Fibroblast of skin of back (primary cell): ENCODE data around the gene SLC16A3.

Experiments used
- DNase-seq: peaks from one replicate; pipeline ENCODE4 v3.0.0-alpha.2; 2013

Gene SLC16A3

DNA sequence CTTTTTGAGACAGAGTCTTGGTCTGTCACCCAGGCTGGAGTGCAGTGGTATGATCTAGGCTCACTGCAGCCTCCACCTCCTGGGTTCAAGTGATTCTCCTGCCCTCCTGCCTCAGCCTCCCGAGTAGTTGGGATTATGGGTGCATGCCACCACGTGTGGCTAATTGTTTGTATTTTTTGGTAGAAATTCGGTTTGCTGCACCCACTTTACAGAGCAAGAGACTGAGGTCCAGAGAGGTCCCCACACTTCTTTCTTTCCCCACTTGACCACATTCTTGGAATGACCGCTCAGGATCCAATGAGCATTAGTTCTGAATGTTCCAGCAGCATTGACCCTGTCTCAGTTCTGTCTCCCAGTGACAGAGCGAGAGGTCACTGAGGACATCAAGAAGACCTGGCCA, 5.3 kb upstream of the SLC16A3 start:
- no peak for DNase-seq

DNA sequence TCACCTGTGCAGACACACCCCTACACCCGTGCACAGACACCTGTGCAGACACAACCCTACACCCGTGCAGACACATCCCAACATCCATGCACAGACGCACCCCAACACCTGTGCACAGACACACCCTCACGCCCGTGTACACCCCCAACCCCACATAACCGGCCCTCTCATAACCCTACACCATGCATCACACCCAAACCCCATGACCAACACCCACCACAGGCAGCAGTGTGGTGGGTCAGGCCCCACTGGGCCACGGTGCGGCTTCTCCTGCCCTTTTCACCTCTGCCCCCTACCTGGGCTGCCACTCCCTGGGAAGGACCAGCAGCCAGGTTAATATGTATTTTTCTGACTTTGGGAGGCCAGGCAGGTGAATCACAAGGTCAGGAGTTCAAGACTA, 4.2 kb upstream of the SLC16A3 start:
- DNase-seq, result no peak

GRCh38 chr17:82225368-82226029, 3.3 kb upstream of the SLC16A3 start:
- no peak for DNase-seq

DNA sequence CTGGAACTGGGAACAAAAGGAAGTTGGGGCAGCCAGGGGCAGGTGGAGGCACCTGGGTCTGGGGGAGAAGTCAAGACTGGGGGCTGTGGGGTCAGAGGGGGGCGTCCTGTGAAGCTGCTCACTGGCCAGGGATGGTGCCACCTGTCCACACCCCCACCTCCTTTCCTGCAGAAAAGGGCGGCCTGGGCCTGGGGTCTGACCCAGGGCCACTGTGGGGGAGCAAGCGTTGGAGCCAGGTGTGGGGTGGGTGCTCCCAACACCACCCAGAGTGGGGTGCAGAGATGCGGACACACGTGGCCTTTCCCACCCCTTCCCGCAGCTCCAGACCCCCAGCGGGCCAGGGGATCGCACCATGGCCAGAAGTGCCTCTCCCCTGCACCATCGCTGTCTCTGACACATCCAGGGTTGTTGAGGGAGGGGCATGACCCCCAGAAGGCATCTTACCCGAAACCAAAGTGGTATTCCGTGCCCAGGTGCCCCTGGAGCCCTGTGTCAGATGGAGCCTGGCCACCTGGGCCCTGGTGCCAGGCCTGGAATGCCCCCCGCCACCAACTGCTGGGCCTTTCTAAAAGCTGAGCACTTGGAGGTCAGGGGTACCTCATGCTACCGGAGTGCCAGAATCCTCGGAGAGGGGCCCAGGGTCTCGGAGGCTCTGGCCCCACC, 2.6 kb upstream of the SLC16A3 start:
- DNase-seq, result no peak

- no peak for DNase-seq
These were observed 1.8 kb upstream of the SLC16A3 start for GRCh38 chr17:82226809-82227628.

- DNase-seq, result no peak
These were observed 1.1 kb upstream of the SLC16A3 start for GRCh38 chr17:82227629-82228277.

DNA sequence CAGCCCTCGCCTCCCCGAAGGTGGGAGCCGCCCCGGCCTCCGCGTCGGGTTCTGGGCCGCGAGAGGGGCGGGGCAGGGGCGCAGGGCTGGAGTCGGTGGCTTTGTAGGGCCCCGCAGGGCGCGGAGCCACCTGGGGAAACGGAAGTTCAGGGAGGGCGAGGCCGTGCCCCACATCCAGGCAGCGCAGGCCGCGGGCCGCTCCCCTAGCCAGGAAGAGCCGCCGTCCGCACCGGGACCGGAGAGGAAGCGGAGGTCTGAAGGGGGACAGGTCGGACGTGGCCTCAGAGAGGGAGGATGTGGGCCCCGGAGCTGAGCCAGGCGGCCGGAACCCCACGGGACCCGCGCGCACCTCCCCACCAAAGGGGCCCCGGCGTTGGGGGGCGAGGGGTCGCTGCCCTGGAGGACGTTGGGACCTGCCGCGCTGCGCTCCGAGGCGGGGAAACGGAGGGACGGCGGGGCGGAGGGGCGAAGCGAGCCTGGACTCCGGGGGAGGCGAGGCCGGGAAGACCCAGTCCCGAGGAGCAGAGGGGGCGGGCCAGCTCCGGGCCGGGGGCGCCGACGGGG, 482 bp upstream of the SLC16A3 start:
- no peak for DNase-seq

DNA sequence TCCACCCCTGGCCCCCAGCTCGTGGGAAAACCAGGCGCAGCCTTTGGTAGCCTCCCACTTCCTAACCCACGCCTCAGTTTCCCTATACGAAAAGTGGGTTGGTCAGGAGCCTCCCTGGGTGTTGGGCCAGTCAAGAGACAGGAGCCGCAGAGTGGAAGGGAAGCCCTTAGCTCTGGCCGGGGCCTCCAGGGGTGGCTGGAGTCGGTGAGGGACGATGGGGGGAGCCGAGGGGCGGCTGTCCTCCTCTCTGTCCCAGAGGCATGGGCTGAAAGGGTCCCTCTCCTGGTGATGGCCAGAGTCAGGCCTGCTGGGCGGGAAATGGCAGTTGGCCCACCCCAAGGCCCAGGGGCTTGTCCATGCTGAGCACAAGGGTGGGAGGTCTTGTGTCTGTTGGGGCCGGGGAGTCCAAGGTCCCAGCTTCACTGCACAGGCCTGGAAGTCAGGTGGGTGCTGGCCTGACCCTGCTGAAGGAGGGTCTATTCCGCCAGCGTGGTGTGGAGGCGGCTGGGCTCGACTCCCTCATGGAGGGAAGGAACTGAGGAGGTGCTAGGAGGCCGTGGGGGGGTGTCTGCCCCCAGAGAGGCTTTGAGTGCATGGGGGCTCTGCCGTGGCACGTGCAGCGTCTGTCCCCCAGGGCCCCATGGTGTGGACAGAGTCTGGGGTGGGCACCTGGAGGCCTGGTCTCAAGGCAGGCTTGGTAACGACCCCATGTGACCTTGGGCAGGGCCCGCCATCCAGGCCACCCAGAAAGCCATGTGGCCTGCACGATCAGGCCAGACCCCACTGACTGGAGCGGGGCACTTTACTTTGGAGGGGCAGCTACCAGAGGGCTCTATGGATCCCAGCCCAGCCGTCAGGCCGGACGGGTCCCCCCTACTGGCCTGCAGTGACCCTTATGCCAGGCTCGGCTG, 1.1 kb downstream of the SLC16A3 start:
- no peak for DNase-seq

DNA sequence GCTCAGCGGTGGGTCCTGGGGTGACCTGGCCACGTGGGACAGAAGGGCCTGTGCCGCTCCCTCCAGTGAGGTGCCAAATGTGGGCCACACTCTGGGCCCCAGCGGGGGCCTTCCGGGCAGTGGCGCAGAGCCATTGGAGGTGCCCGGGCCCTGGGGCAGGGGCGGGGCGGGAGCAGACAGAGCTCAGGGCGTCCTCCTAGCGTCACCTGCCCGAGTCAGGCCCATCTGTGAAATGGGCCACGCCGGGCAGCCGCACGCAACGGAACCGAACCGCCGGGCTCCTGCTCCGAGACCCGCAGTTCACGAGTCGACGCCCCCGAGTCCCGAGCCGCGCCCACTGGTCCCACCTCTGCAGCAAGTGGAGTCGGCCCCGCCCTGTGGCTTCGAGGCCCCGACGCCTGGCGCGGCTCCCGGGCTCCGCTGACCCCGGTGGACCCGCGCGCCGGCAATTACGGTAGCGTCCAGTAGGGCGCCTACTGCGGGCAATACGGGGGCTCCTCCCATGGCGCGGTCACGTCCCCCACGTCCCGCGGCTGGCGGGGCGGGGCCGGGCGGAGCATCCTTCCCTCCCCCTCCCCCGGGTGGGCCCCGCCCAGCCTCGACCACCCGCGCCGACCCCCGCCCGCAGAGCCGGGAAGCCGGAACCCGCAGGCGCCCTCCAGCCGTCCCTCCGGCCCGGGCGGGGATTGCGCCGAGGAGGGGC, 1.9 kb downstream of the SLC16A3 start:
- peak; percentile 92 for DNase-seq

- no peak for DNase-seq
These were observed 2.4 kb downstream of the SLC16A3 start for GRCh38 chr17:82231312-82231561.

DNA sequence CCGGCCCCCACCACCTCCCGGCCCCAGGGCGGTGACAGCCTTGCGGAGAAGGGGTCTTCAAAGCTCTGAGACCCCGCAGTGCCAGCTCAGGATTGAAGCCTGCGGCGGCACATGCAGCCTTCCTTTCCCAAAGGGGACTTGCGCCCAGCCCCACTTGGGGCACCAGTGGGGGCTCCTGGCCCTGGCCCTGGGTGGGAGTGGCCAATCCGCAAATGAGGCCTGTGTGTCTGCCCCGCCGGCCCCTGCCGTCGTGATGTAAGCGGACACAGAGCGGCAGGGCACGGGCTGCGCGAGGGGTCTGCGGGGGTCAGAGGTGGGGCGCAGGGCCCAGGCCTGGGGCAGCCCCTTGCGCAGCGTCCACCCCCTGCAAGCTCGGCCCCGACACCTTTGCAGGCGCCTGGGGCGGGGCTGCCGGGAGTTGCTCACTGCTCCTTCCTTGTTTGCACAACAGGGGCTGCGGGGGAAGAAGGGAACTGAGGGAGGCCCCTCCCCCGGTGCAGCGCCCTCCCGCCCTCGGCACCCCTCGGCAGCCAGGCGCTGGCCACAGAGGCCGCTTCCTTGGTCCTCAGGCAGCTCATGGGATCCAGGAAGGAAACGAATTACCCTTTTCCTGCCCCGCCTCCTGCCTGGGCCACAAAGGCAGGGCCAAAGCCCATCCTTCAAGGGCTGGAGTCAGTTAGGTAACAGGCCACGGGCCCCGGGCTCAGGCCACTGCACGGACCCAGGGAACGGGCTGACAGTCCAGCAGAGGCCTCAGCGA, 2.9 kb downstream of the SLC16A3 start:
- DNase-seq, result peak; percentile 47

- no peak for DNase-seq
These were observed 3.5 kb downstream of the SLC16A3 start for GRCh38 chr17:82232322-82232820.

DNA sequence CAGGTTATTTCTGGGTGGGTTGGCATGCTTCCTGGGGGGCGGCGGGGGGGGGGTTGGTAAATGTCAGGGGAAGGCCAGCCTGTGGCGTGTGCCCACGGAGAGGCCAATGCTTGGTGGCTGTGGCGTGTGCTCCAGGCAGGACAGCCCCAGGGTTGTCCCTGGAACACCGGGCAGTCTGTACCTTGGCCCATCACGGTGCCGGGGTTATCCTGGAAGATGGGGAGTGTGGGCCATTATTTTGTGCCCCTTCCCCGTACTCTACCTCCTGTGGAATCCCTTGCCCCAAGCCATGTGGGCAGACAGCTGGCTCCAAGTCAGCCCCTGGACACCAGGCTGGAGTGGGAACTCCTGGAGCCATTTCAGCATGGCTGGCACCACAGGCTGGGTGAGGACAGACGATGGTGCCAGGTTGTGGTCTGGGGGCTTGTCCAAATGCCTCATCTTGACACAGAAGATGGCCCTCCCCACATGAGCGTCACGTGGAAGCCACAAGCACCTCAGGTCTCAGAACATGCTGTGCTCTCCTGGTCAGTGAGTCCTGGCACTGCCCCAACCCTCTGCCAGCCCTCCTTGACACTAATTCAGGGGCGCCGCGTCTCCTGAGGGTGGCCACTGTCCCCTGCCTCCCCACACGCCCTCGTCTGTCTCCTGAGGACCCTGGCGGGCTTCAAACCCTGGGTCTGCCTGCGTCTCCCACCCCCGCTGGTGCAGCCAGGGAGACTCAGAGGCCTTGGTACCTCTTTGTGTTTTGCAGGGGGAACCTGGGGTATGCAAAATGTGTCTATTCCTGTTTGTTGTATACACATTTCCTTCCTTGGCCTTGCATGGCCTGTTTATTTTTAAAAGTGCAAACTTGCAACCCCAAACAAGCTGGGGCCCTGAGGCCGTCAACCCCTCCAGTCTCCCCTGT, 4.3 kb downstream of the SLC16A3 start:
- no peak for DNase-seq

GRCh38 chr17:82234211-82235055, 5.6 kb downstream of the SLC16A3 start:
- DNase-seq, result no peak

GRCh38 chr17:82235056-82235774, 6.4 kb downstream of the SLC16A3 start:
- DNase-seq, result no peak

DNA sequence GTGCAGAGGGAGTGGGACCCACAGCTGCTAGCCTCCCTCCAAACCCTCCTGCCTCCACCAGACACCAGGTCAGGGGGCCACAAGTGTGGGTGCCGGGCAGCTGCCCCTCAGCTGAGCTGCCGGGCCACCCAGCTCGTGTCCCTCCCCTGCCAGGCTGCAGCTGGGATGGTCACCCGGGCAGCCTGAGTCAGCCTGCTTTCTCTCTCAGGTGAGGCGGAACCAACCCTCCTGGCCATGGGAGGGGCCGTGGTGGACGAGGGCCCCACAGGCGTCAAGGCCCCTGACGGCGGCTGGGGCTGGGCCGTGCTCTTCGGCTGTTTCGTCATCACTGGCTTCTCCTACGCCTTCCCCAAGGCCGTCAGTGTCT, 6.9 kb downstream of the SLC16A3 start:
- DNase-seq, result no peak

DNA sequence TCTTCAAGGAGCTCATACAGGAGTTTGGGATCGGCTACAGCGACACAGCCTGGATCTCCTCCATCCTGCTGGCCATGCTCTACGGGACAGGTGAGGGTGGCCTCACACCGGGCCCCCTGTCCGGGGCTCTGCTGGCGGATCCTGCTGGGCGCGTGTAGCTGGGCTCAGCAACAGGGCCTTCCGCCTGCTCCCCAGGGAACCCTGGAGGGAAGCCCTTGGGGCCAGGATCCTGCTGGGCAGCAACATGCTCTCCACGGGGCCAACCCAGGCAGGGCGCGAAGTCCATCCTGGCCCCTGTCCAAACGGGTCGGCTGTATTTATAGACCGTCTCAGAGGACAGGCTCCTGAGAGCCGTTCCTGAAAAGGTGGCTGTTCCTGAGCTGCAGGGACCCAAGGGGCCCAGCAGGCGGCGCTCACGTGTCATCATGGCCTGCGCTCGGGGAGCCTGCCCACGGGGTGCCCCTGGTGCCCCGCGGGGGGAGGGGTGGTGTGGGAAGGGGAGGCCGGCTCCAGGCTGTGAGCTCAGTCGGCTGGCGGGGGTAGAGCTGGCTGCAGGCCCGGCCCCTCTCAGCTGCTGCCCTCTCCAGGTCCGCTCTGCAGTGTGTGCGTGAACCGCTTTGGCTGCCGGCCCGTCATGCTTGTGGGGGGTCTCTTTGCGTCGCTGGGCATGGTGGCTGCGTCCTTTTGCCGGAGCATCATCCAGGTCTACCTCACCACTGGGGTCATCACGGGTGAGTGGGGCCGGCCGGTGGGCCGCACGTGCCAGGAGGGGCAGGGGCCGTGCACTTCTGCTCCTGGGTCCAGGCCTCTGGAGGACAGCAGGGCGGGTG, 7.5 kb downstream of the SLC16A3 start:
- peak; percentile 57 for DNase-seq
